ENCODE measurements around the gene SNRNP25. TPM values are rescaled to one million over a fixed set of nuclear protein-coding genes. Genes with fewer than 3 reads are reported as not detected.
"Not testable (repeated sequence)": the region's sequence is repeated elsewhere in the genome, so short reads cannot be mapped to it uniquely, and the experiment has no call there.

Gene SNRNP25
- total and polyA plus RNA-seq, 7 donors, result 23.0 to 41.7 (median 33.8) TPM

- H3K27ac ChIP-seq; H3K27me3 ChIP-seq; H3K4me3 ChIP-seq; intact Hi-C loops (cut with DNase I); H3K4me1 ChIP-seq; H3K9me3 ChIP-seq; H3K36me3 ChIP-seq: not testable (repeated sequence)
- 85 to 89% methylated on average over 5 of the region's 8 CpGs for WGBS, 2 donors
- DNase-seq, result peak; percentile 48
Measured at GRCh38 chr16:33154-33876, 20.3 kb upstream of the SNRNP25 start.

DNA sequence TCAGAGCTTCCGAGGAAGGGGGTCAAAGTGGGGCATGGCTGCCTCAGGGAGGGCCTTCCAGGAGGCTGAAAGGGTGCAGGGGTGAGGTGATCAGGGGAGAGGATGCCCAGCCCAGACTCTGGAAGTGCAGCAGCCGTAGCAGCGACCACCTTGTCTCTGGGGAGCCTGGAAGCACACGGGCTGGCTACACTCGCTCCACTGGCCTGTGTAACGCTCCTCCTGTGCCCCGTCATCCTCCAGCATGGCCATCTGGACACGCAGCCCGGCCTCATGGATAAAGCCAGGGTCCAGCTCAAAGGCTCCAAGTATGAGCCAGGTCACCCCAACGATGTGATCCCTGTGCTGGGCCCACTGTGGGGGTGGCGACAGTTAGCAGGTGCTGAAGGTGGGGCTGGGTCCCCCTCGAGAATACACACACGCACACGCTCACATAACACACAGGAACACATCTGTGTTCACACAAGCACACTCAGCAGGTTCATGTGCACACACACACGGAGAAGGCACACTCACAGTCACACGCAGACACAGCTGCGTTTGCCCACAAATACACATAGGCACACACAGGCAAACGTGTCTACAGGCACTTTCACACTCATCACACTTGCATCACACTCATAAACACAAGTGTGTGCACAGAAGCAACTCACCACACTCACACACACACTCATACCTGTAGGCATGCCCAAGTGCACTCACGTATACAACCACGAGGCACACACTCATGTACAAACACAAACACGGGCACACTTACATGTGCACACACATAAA lies 19.6 kb upstream of the SNRNP25 start:
- H3K4me3 ChIP-seq, result no peak overlapping the region
- H3K4me1 ChIP-seq, result no peaks in the 10 kb centered on the region
- no peak for TF ChIP-seq EP300 (IDR thresholded peaks at IDR 0.05)
- no peak for TF ChIP-seq POLR2A (IDR thresholded peaks at IDR 0.05)
- no peak for TF ChIP-seq POLR2AphosphoS5 (IDR thresholded peaks at IDR 0.05)
- TF ChIP-seq CTCF (IDR thresholded peaks at IDR 0.05), result no peak
- WGBS, 2 donors, result 85 to 87% methylated on average over 21 of the region's 21 CpGs
- intact Hi-C loops (cut with DNase I), result no loop called here
- no peaks in the 10 kb centered on the region for H3K9me3 ChIP-seq
- H3K27ac ChIP-seq, result no peak overlapping the region
- no peaks in the 10 kb centered on the region for H3K36me3 ChIP-seq
- DNase-seq, result peak; percentile 48
- no peaks in the 10 kb centered on the region for H3K27me3 ChIP-seq

- 41 to 74% methylated on average over 6 of the region's 6 CpGs for WGBS, 2 donors
- DNase-seq, result peak; percentile 36
- TF ChIP-seq POLR2AphosphoS5 (IDR thresholded peaks at IDR 0.05) (no peak), POLR2A (IDR thresholded peaks at IDR 0.05) (no peak), CTCF (IDR thresholded peaks at IDR 0.05) (no peak), EP300 (IDR thresholded peaks at IDR 0.05) (no peak)
Measured at GRCh38 chr16:34648-34987, 19.0 kb upstream of the SNRNP25 start.

GRCh38 chr16:35011-35677 lies 18.5 kb upstream of the SNRNP25 start:
- DNase-seq, result peak; percentile 50
- H3K36me3 ChIP-seq, result no peaks in the 10 kb centered on the region
- no peaks in the 10 kb centered on the region for H3K4me1 ChIP-seq
- intact Hi-C loops (cut with DNase I), result no loop called here
- no peaks in the 10 kb centered on the region for H3K27me3 ChIP-seq
- TF ChIP-seq POLR2A (IDR thresholded peaks at IDR 0.05) (no peak), CTCF (IDR thresholded peaks at IDR 0.05) (no peak), POLR2AphosphoS5 (IDR thresholded peaks at IDR 0.05) (no peak), EP300 (IDR thresholded peaks at IDR 0.05) (no peak)
- H3K9me3 ChIP-seq, result no peaks in the 10 kb centered on the region
- H3K27ac ChIP-seq, result no peak overlapping the region
- H3K4me3 ChIP-seq, result no peak overlapping the region
- WGBS, 2 donors, result 67 to 87% methylated on average over 17 of the region's 17 CpGs

More at GRCh38 chr16:34648-34987, 19.0 kb upstream of the SNRNP25 start:
- Histone ChIP-seq H3K4me1 (no peaks in the 10 kb centered on the region), H3K4me3 (no peak overlapping the region), H3K27me3 (no peaks in the 10 kb centered on the region), H3K36me3 (no peaks in the 10 kb centered on the region), H3K9me3 (no peaks in the 10 kb centered on the region), H3K27ac (no peak overlapping the region)
- intact Hi-C loops (cut with DNase I), result no loop called here

DNA sequence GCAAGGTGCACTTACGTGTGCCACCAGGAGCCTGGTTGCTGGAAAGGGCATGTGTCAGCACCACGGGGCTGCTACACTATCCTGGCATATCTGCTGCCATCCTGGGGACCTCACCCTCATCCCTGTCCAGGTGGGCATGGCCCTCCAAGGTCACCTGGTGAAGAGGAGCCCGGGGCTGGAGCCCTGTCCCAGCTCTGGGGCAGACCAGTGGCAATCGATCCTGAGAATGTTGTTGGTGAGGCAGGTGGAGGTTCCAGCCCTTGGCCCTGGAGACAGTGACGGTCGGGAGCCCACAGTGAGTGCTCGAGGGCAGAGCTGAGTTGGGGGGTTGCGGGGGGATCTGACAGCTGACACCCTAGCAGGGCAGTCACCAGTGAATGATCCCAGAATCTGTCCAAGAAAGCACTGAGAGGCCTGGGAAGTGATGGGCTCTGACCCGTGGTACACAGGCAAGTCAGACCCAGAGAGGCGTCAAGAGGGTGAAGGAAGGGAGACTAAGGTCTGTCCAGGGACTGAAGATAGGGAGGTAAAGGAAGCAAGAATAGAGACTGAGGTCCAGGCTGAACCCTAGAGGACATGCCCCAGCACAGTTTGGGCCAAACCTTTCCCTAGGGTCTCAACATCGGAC lies 17.8 kb upstream of the SNRNP25 start:
- H3K27me3 ChIP-seq, result no peaks in the 10 kb centered on the region
- no peaks in the 10 kb centered on the region for H3K4me1 ChIP-seq
- intact Hi-C loops (cut with DNase I), result no loop called here
- H3K9me3 ChIP-seq, result no peaks in the 10 kb centered on the region
- no peak overlapping the region for H3K27ac ChIP-seq
- TF ChIP-seq CTCF (IDR thresholded peaks at IDR 0.05), result no peak
- TF ChIP-seq POLR2AphosphoS5 (IDR thresholded peaks at IDR 0.05), result no peak
- TF ChIP-seq EP300 (IDR thresholded peaks at IDR 0.05), result no peak
- TF ChIP-seq POLR2A (IDR thresholded peaks at IDR 0.05), result no peak
- H3K4me3 ChIP-seq, result no peak overlapping the region
- 84 to 90% methylated on average over 11 of the region's 11 CpGs for WGBS, 2 donors
- peak; percentile 42 for DNase-seq
- no peaks in the 10 kb centered on the region for H3K36me3 ChIP-seq

All from sigmoid colon (tissue), 7 donors.